ENCODE measurements around the gene TTC28.

The TTC28 gene

DNA sequence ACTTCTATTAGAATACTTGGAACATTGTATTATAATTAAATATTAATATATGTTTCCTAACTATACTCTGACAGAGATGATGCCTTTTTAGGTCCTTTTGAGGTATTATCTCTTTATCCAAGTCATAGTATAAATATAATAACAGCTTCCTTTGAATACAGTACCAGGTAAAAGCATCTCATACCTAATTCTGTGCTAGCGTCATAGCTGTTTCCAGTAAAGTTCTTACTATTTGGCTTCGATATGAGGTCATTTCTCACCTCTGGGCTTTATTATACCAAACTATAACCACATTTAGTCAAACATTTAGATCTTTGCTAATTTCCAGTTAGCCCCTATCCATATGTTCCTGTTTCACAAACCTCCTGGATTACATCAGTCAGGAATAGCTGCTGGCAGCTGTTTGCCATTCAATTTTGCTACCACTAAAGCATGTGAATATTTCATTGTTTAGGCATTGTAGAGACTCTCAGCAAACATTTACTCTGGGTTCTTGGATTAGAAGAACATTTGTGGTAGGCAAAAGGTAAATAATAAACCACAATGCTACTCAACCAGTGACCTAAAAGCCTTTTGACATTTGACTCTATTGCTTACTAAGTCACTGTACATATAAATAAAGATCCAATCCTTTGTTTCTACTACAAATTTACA lies 255.1 kb downstream of the TTC28 start:
- Histone ChIP-seq H3K27ac (ENCODE audit: insufficient read depth, low read length, poor library complexity, severe bottlenecking) (no peak overlapping the region), H3K27me3 (replicated peaks; ENCODE audit: control insufficient read depth, insufficient read depth, low read length, poor library complexity, severe bottlenecking) (no peaks in the 10 kb centered on the region), H3K4me3 (ENCODE audit: insufficient read depth, low read depth, low read length, poor library complexity, severe bottlenecking) (no peak overlapping the region), H3K4me1 (ENCODE audit: control insufficient read depth, insufficient read depth, low read length, poor library complexity, severe bottlenecking) (no peaks in the 10 kb centered on the region), H3K9me3 (ENCODE audit: control insufficient read depth, low read length) (no peaks in the 10 kb centered on the region), H3K36me3 (ENCODE audit: control insufficient read depth, insufficient read depth, low read length) (no peaks in the 10 kb centered on the region)
- DNase-seq = no peak

DNA sequence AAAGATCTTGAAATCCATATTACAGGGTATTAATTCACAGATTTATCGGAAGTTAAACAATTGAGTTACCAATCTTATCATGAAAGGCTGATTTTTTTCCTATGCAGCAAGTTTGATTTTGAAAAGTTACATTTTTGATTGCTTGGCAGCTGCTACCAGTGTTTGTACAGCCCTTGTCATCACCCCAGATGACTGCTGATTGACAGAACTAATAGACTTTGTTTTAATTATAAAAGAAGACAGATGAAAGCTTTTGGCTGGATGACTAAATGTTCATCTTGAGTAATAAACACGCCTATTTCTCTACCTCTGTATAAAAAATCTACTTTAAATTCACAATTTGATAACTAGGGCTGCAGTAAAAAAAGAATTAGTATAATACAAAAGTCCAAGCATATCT lies 259.7 kb downstream of the TTC28 start:
- Histone ChIP-seq H3K9me3 (ENCODE audit: control insufficient read depth, low read length) (no peaks in the 10 kb centered on the region), H3K4me3 (ENCODE audit: insufficient read depth, low read depth, low read length, poor library complexity, severe bottlenecking) (no peak overlapping the region), H3K27ac (ENCODE audit: insufficient read depth, low read length, poor library complexity, severe bottlenecking) (no peak overlapping the region), H3K27me3 (replicated peaks; ENCODE audit: control insufficient read depth, insufficient read depth, low read length, poor library complexity, severe bottlenecking) (no peaks in the 10 kb centered on the region), H3K4me1 (ENCODE audit: control insufficient read depth, insufficient read depth, low read length, poor library complexity, severe bottlenecking) (no peaks in the 10 kb centered on the region), H3K36me3 (ENCODE audit: control insufficient read depth, insufficient read depth, low read length) (no peaks in the 10 kb centered on the region)
- DNase-seq = no peak

DNA sequence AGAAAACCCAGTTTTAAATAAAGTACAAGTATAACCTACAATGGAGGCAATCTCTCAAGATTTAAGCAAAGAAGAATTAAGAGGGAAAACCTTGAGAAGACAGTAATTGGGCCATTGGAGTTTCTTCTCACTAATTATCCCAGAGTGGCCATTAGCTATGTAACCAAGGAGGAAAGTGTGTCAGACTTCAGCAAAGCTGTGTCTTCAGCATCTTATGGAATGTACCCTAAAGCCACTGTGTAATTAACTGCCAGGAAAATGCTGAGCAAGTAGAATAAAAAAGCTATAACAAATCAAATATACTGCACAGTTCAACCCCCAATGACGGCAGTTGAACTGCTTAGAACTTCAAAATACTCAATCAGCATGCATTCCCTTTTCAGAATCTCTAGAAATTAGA lies 261.6 kb downstream of the TTC28 start:
- H3K36me3 ChIP-seq (ENCODE audit: control insufficient read depth, insufficient read depth, low read length) = no peaks in the 10 kb centered on the region
- no peak overlapping the region for H3K27ac ChIP-seq (ENCODE audit: insufficient read depth, low read length, poor library complexity, severe bottlenecking)
- no peaks in the 10 kb centered on the region for H3K9me3 ChIP-seq (ENCODE audit: control insufficient read depth, low read length)
- no peaks in the 10 kb centered on the region for H3K27me3 ChIP-seq (replicated peaks; ENCODE audit: control insufficient read depth, insufficient read depth, low read length, poor library complexity, severe bottlenecking)
- no peak for DNase-seq
- no peaks in the 10 kb centered on the region for H3K4me1 ChIP-seq (ENCODE audit: control insufficient read depth, insufficient read depth, low read length, poor library complexity, severe bottlenecking)
- no peak overlapping the region for H3K4me3 ChIP-seq (ENCODE audit: insufficient read depth, low read depth, low read length, poor library complexity, severe bottlenecking)

DNA sequence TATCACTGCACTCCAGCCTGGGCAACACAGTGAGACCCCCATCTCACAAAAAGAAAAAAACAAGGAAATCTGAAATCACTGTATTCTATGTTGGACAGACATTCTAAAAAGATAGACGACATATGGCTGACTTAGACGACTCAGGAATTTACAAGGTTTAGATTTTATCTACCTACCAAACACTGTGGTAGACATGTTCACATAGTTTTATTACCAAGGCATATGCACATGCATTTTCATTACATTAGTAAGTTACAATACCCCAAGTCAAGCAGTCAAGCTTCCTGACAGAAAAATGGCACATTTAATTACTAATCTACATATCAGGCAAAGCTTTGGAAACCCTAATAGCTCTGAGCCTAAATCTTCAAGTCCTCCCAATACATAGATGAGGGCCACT lies 262.2 kb downstream of the TTC28 start:
- no peak for DNase-seq
- no peaks in the 10 kb centered on the region for H3K36me3 ChIP-seq (ENCODE audit: control insufficient read depth, insufficient read depth, low read length)
- no peak overlapping the region for H3K4me3 ChIP-seq (ENCODE audit: insufficient read depth, low read depth, low read length, poor library complexity, severe bottlenecking)
- H3K27me3 ChIP-seq (replicated peaks; ENCODE audit: control insufficient read depth, insufficient read depth, low read length, poor library complexity, severe bottlenecking) = no peaks in the 10 kb centered on the region
- no peak overlapping the region for H3K27ac ChIP-seq (ENCODE audit: insufficient read depth, low read length, poor library complexity, severe bottlenecking)
- no peaks in the 10 kb centered on the region for H3K9me3 ChIP-seq (ENCODE audit: control insufficient read depth, low read length)
- H3K4me1 ChIP-seq (ENCODE audit: control insufficient read depth, insufficient read depth, low read length, poor library complexity, severe bottlenecking) = no peaks in the 10 kb centered on the region

DNA sequence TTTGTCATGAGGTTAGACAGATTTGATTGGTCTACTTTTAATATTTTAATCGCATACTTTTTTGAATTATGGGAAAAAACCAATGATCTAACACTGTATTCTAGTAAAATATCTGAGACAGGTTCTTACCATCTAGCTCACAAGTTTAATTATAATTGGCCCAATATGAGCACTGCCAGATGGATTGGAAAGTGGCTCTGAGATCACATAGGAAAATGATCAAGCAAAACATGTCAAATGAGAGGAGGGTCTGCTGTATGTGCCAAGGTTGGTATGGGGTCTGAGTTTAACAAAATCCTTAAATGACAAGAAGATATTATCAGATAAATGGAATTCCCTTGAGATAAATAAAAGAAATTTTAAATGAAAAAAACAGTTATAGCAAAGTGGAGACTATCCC lies 264.7 kb downstream of the TTC28 start:
- DNase-seq = no peak
- H3K27ac ChIP-seq (ENCODE audit: insufficient read depth, low read length, poor library complexity, severe bottlenecking) = no peak overlapping the region
- no peaks in the 10 kb centered on the region for H3K4me1 ChIP-seq (ENCODE audit: control insufficient read depth, insufficient read depth, low read length, poor library complexity, severe bottlenecking)
- no peaks in the 10 kb centered on the region for H3K27me3 ChIP-seq (replicated peaks; ENCODE audit: control insufficient read depth, insufficient read depth, low read length, poor library complexity, severe bottlenecking)
- no peak overlapping the region for H3K4me3 ChIP-seq (ENCODE audit: insufficient read depth, low read depth, low read length, poor library complexity, severe bottlenecking)
- H3K36me3 ChIP-seq (ENCODE audit: control insufficient read depth, insufficient read depth, low read length) = no peaks in the 10 kb centered on the region
- no peaks in the 10 kb centered on the region for H3K9me3 ChIP-seq (ENCODE audit: control insufficient read depth, low read length)

DNA sequence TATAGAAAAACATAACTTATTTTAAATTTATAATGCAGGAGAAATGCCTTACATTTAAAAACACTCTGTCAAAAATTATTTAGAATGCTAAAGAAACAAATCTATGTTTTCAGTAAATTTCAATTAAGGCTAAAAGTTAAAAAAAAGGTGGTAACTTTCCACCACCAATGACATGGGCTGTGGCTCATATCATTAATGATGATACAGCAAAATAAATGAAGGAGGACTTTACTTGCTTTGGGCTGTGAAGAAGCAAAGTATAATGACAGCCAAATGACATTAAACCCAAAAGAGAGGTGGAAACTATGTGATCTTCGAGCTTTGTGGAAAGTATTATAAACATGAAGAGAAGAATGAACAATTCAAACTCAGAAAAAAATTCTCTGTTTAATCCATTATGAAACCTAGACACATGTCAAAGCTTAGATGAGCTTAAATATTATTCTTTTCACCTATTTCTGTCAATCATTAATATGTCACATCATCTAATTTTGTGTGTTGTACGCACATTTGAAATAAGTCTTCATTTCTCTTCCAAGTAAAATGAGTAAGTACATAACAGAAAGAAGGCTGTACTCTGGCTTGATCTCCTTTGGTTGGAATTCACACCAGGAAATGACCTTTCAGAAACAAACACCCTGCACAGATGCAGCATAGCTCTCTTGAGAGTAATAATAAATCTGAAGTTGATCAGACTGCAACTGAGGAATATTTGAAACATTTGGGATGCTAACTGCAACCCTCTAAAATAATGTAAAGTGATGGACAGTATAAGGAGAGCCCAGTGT lies 265.8 kb downstream of the TTC28 start:
- H3K27me3 ChIP-seq (replicated peaks; ENCODE audit: control insufficient read depth, insufficient read depth, low read length, poor library complexity, severe bottlenecking) = no peaks in the 10 kb centered on the region
- H3K9me3 ChIP-seq (ENCODE audit: control insufficient read depth, low read length) = no peaks in the 10 kb centered on the region
- no peak overlapping the region for H3K27ac ChIP-seq (ENCODE audit: insufficient read depth, low read length, poor library complexity, severe bottlenecking)
- H3K36me3 ChIP-seq (ENCODE audit: control insufficient read depth, insufficient read depth, low read length) = no peaks in the 10 kb centered on the region
- no peak for DNase-seq
- H3K4me3 ChIP-seq (ENCODE audit: insufficient read depth, low read depth, low read length, poor library complexity, severe bottlenecking) = no peak overlapping the region
- H3K4me1 ChIP-seq (ENCODE audit: control insufficient read depth, insufficient read depth, low read length, poor library complexity, severe bottlenecking) = no peaks in the 10 kb centered on the region

DNA sequence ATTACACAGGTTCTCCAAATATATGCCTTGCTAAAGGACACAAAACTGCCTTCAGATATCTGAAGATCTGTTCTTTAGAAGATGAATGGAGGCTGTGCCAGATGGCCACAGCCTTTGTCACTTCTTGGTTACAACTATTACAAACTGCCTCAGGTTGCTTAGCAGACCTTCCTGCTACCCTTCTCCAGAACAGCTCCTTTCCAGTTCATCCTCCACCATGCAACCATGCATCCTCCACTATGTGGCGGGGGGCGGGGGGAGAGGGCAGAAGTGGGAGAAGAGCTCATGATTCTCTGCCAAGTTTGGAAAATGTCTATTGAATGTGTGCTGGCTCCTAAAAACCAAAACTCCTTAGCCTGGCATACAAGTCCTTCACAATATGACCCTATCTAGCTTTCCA lies 267.5 kb downstream of the TTC28 start:
- Histone ChIP-seq H3K36me3 (ENCODE audit: control insufficient read depth, insufficient read depth, low read length) (no peaks in the 10 kb centered on the region), H3K9me3 (ENCODE audit: control insufficient read depth, low read length) (no peaks in the 10 kb centered on the region), H3K27ac (ENCODE audit: insufficient read depth, low read length, poor library complexity, severe bottlenecking) (no peak overlapping the region), H3K4me1 (ENCODE audit: control insufficient read depth, insufficient read depth, low read length, poor library complexity, severe bottlenecking) (no peaks in the 10 kb centered on the region), H3K4me3 (ENCODE audit: insufficient read depth, low read depth, low read length, poor library complexity, severe bottlenecking) (no peak overlapping the region), H3K27me3 (replicated peaks; ENCODE audit: control insufficient read depth, insufficient read depth, low read length, poor library complexity, severe bottlenecking) (no peaks in the 10 kb centered on the region)
- no peak for DNase-seq

DNA sequence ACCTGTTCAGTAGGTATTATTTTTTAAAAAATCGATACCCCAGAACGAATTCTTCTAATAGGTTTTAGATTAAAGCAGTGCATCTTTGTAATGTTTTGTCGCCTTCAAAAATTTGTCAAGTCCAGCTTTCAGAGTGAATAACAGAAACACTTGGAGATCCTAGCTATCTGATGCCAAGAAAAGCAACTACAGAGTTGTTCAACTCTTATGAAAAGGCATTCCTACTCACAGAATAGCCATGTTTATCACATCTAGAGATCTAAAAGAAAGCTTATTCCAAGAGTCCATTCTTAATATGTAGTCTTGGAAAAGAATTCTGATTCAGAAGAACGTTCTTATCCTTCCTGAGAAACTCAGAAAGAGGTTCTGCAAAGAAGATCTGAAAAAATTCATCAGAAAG lies 268.5 kb downstream of the TTC28 start:
- no peak for DNase-seq
- no peaks in the 10 kb centered on the region for H3K4me1 ChIP-seq (ENCODE audit: control insufficient read depth, insufficient read depth, low read length, poor library complexity, severe bottlenecking)

DNA sequence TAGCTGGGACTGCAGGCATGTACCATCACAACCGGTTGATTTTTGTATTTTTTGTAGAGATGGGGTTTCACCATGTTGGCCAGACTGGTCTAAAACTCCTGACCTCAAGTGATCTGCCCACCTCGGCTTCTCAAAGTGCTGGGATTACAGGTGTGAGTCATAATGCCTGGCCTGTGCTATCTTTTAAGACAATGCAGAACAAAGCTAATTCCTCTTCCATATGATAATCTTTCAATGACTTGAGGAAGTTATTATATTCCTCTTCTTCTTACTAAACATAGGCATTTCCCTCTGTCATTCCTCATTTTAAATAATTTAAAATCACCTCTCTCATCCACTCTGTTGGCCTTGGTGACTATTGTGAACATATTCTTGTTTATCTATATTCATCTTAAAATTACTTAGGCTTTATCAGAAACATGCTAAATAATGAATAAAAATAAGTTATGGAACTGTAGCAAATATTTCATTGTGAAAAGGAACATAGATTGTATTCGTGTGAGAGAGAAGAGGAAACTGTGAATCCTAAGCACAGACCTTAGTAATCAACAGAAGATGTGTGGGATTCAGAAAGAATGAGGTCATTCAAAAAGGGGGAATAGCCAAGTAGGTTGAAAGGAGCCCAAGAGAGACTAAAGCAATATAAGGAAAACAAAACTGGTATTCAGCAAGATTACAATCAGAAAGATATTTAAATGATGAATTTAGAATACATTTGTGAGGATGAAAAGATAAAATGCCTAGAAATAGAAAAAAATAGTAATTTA lies 269.4 kb downstream of the TTC28 start:
- no peak for DNase-seq
- Histone ChIP-seq H3K27ac (ENCODE audit: insufficient read depth, low read length, poor library complexity, severe bottlenecking) (no peak overlapping the region), H3K36me3 (ENCODE audit: control insufficient read depth, insufficient read depth, low read length) (no peaks in the 10 kb centered on the region), H3K27me3 (replicated peaks; ENCODE audit: control insufficient read depth, insufficient read depth, low read length, poor library complexity, severe bottlenecking) (no peaks in the 10 kb centered on the region), H3K4me3 (ENCODE audit: insufficient read depth, low read depth, low read length, poor library complexity, severe bottlenecking) (no peak overlapping the region), H3K9me3 (ENCODE audit: control insufficient read depth, low read length) (no peaks in the 10 kb centered on the region), H3K4me1 (ENCODE audit: control insufficient read depth, insufficient read depth, low read length, poor library complexity, severe bottlenecking) (no peaks in the 10 kb centered on the region)

More for the DNA sequence above, 268.5 kb downstream of the TTC28 start:
- Histone ChIP-seq H3K4me3 (ENCODE audit: insufficient read depth, low read depth, low read length, poor library complexity, severe bottlenecking) (no peak overlapping the region), H3K27ac (ENCODE audit: insufficient read depth, low read length, poor library complexity, severe bottlenecking) (no peak overlapping the region), H3K27me3 (replicated peaks; ENCODE audit: control insufficient read depth, insufficient read depth, low read length, poor library complexity, severe bottlenecking) (no peaks in the 10 kb centered on the region), H3K36me3 (ENCODE audit: control insufficient read depth, insufficient read depth, low read length) (no peaks in the 10 kb centered on the region), H3K9me3 (ENCODE audit: control insufficient read depth, low read length) (no peaks in the 10 kb centered on the region)

DNA sequence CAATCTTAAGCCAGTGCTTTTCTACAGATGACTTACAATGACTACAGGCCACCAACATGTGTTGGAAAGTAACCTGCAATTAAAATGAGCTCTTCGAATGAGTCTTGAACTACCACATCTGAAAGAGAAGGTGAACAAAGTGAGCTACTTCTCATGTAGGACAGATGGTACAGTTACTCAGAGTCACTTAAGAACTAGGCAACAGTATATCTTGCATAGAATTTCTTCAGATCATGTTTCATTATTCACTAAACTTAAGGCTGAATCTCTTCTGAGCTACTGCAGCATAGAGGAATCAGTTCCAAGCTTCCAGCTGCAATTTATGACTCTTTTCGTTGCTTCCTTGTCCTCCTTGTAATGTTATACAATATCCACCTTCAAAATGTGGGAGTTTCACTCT lies 270.9 kb downstream of the TTC28 start:
- H3K4me3 ChIP-seq (ENCODE audit: insufficient read depth, low read depth, low read length, poor library complexity, severe bottlenecking) = no peak overlapping the region
- H3K4me1 ChIP-seq (ENCODE audit: control insufficient read depth, insufficient read depth, low read length, poor library complexity, severe bottlenecking) = no peaks in the 10 kb centered on the region
- DNase-seq = no peak
- no peaks in the 10 kb centered on the region for H3K36me3 ChIP-seq (ENCODE audit: control insufficient read depth, insufficient read depth, low read length)
- no peak overlapping the region for H3K27ac ChIP-seq (ENCODE audit: insufficient read depth, low read length, poor library complexity, severe bottlenecking)
- no peaks in the 10 kb centered on the region for H3K9me3 ChIP-seq (ENCODE audit: control insufficient read depth, low read length)
- no peaks in the 10 kb centered on the region for H3K27me3 ChIP-seq (replicated peaks; ENCODE audit: control insufficient read depth, insufficient read depth, low read length, poor library complexity, severe bottlenecking)
